ENCODE results near the gene OR2T4. TPM values are rescaled to one million over a fixed set of nuclear protein-coding genes. Genes with fewer than 3 reads are reported as not detected.

Gene OR2T4
- total RNA-seq, 1 experiment from 2014 or later, result not detected

DNA sequence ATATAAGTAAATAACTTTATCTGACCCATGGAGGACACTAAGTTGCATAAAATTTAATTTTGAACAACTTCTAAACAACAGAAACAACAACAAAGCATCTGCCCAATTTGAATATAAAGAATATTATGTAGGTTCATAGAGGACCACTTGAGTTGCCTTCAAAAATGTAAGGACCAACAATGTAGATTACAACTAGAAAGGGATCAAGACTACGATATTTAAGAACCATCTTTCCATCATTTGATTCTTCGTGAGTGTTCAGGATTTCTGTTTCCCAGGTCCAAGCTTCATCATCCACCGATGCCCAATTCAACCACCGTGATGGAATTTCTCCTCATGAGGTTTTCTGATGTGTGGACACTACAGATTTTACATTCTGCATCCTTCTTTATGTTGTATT is 13.0 kb upstream of the OR2T4 start, which contains the start of gene OR14C36:
Gene OR14C36 (plus strand): TSS at position 301 of the 400 bp plus-strand sequence. CDS start 0 bp downstream, at position 301.
- peaks cover 77% of the 10 kb centered on the region for H3K9me3 Mint-ChIP-seq
- ATAC-seq, result no peak

More for the DNA sequence above, 13.0 kb upstream of the OR2T4 start, which contains the start of gene OR14C36:
- ChIA-PET POLR2A (no interaction called here), CTCF (no interaction called here)
- Mint-ChIP-seq H3K4me1 (no peaks in the 10 kb centered on the region), H3K4me3 (no peak within 1 kb of the TSS), H3K36me3 (peaks cover 42% of the 10 kb centered on the region), H3K27me3 (ENCODE audit: low read depth) (no peaks in the 10 kb centered on the region), H3K27ac (no peak within 1 kb of the TSS)
- no peak for DNase-seq (ENCODE audit: low spot score)
- TF ChIP-seq, protein P1, sequence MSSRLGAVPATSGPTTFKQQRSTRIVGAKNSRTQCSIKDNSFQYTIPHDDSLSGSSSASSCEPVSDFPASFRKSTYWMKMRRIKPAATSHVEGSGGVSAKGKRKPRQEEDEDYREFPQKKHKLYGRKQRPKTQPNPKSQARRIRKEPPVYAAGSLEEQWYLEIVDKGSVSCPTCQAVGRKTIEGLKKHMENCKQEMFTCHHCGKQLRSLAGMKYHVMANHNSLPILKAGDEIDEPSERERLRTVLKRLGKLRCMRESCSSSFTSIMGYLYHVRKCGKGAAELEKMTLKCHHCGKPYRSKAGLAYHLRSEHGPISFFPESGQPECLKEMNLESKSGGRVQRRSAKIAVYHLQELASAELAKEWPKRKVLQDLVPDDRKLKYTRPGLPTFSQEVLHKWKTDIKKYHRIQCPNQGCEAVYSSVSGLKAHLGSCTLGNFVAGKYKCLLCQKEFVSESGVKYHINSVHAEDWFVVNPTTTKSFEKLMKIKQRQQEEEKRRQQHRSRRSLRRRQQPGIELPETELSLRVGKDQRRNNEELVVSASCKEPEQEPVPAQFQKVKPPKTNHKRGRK (CRISPR knock-in tag; IDR thresholded peaks at IDR 0.05; ENCODE audit: borderline replicate concordance), result no peak
- TF ChIP-seq FOXP1 (CRISPR knock-in tag; IDR thresholded peaks at IDR 0.05; ENCODE audit: borderline replicate concordance), result no peak
- no peak for TF ChIP-seq ERG (CRISPR knock-in tag; IDR thresholded peaks at IDR 0.05)
- no peak for TF ChIP-seq ZNF532 (CRISPR knock-in tag; IDR thresholded peaks at IDR 0.05; ENCODE audit: borderline replicate concordance)
- TF ChIP-seq HMGXB4 (CRISPR knock-in tag; IDR thresholded peaks at IDR 0.05), result no peak
- TF ChIP-seq, protein P2, sequence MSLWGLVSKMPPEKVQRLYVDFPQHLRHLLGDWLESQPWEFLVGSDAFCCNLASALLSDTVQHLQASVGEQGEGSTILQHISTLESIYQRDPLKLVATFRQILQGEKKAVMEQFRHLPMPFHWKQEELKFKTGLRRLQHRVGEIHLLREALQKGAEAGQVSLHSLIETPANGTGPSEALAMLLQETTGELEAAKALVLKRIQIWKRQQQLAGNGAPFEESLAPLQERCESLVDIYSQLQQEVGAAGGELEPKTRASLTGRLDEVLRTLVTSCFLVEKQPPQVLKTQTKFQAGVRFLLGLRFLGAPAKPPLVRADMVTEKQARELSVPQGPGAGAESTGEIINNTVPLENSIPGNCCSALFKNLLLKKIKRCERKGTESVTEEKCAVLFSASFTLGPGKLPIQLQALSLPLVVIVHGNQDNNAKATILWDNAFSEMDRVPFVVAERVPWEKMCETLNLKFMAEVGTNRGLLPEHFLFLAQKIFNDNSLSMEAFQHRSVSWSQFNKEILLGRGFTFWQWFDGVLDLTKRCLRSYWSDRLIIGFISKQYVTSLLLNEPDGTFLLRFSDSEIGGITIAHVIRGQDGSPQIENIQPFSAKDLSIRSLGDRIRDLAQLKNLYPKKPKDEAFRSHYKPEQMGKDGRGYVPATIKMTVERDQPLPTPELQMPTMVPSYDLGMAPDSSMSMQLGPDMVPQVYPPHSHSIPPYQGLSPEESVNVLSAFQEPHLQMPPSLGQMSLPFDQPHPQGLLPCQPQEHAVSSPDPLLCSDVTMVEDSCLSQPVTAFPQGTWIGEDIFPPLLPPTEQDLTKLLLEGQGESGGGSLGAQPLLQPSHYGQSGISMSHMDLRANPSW (CRISPR knock-in tag; conservative IDR thresholded peaks at IDR 0.05; ENCODE audit: low read depth), result no peak
- no peak for TF ChIP-seq NR3C1 (CRISPR knock-in tag; conservative IDR thresholded peaks at IDR 0.05; ENCODE audit: low read depth)
- no peak for TF ChIP-seq TP53 (CRISPR knock-in tag; IDR thresholded peaks at IDR 0.05)
- TF ChIP-seq, protein P3, sequence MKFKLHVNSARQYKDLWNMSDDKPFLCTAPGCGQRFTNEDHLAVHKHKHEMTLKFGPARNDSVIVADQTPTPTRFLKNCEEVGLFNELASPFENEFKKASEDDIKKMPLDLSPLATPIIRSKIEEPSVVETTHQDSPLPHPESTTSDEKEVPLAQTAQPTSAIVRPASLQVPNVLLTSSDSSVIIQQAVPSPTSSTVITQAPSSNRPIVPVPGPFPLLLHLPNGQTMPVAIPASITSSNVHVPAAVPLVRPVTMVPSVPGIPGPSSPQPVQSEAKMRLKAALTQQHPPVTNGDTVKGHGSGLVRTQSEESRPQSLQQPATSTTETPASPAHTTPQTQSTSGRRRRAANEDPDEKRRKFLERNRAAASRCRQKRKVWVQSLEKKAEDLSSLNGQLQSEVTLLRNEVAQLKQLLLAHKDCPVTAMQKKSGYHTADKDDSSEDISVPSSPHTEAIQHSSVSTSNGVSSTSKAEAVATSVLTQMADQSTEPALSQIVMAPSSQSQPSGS (CRISPR knock-in tag; IDR thresholded peaks at IDR 0.05; ENCODE audit: borderline replicate concordance, low read depth), result no peak
- TF ChIP-seq, protein P4, sequence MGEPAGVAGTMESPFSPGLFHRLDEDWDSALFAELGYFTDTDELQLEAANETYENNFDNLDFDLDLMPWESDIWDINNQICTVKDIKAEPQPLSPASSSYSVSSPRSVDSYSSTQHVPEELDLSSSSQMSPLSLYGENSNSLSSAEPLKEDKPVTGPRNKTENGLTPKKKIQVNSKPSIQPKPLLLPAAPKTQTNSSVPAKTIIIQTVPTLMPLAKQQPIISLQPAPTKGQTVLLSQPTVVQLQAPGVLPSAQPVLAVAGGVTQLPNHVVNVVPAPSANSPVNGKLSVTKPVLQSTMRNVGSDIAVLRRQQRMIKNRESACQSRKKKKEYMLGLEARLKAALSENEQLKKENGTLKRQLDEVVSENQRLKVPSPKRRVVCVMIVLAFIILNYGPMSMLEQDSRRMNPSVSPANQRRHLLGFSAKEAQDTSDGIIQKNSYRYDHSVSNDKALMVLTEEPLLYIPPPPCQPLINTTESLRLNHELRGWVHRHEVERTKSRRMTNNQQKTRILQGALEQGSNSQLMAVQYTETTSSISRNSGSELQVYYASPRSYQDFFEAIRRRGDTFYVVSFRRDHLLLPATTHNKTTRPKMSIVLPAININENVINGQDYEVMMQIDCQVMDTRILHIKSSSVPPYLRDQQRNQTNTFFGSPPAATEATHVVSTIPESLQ (CRISPR knock-in tag; IDR thresholded peaks at IDR 0.05), result no peak
- TF ChIP-seq MAX (CRISPR knock-in tag; IDR thresholded peaks at IDR 0.05), result no peak
- TF ChIP-seq FOXJ3 (CRISPR knock-in tag; IDR thresholded peaks at IDR 0.05; ENCODE audit: borderline replicate concordance), result no peak
- TF ChIP-seq E2F1 (CRISPR knock-in tag; IDR thresholded peaks at IDR 0.05), result no peak
- TF ChIP-seq, protein P5, sequence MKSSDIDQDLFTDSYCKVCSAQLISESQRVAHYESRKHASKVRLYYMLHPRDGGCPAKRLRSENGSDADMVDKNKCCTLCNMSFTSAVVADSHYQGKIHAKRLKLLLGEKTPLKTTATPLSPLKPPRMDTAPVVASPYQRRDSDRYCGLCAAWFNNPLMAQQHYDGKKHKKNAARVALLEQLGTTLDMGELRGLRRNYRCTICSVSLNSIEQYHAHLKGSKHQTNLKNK (CRISPR knock-in tag; IDR thresholded peaks at IDR 0.05), result no peak
- TF ChIP-seq ELF4 (CRISPR knock-in tag; IDR thresholded peaks at IDR 0.05; ENCODE audit: low read depth), result no peak
- TF ChIP-seq CREB1 (CRISPR knock-in tag; IDR thresholded peaks at IDR 0.05), result no peak
- TF ChIP-seq ATF1 (CRISPR knock-in tag; IDR thresholded peaks at IDR 0.05), result no peak
